Measurements from ENCODE around the gene VWA5B1. TPM values are rescaled to one million over a fixed set of nuclear protein-coding genes. Genes with fewer than 3 reads are reported as not detected.
A peak's percentile ranks its signal among the peaks of the same experiment; 100 is the strongest.

Gene VWA5B1
- total RNA-seq, 1 donor from 2014 or later: not detected

DNA sequence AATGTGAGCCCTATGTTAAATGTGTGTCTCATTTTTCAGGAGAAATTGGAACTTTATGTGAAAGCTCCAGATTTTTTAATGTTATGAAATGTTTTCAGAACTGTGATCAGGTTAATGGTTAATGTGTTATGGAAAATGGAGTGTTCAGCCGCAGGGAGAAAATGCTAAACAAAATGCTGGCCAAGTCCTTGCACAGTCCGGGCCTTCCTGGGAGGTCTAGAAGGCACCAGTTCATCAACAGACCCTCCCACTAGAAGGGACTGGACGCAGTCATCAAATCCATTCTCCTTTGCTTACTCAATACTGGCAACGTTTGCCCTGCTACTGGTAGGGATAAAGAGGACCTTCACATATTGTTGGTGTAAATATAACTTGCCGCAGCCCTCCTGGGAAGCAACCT lies 43.4 kb downstream of the VWA5B1 start:
- no peak for ATAC-seq (ENCODE audit: low read depth)
- H3K36me3 Mint-ChIP-seq (ENCODE audit: low read depth): no peaks in the 10 kb centered on the region
- CTCF ChIA-PET: no interaction called here
- H3K4me3 Mint-ChIP-seq: no peak overlapping the region
- TF ChIP-seq, protein P1, sequence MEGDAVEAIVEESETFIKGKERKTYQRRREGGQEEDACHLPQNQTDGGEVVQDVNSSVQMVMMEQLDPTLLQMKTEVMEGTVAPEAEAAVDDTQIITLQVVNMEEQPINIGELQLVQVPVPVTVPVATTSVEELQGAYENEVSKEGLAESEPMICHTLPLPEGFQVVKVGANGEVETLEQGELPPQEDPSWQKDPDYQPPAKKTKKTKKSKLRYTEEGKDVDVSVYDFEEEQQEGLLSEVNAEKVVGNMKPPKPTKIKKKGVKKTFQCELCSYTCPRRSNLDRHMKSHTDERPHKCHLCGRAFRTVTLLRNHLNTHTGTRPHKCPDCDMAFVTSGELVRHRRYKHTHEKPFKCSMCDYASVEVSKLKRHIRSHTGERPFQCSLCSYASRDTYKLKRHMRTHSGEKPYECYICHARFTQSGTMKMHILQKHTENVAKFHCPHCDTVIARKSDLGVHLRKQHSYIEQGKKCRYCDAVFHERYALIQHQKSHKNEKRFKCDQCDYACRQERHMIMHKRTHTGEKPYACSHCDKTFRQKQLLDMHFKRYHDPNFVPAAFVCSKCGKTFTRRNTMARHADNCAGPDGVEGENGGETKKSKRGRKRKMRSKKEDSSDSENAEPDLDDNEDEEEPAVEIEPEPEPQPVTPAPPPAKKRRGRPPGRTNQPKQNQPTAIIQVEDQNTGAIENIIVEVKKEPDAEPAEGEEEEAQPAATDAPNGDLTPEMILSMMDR (IDR thresholded peaks at IDR 0.05): no peak
- POLR2A ChIA-PET: no interaction called here
- no peaks in the 10 kb centered on the region for H3K4me1 Mint-ChIP-seq
- H3K27me3 Mint-ChIP-seq: peaks cover 8% of the 10 kb centered on the region
- intact Hi-C loops (cut with micrococcal nuclease): no loop called here
- DNase-seq: no peak
- no peak overlapping the region for H3K27ac Mint-ChIP-seq
- H3K9me3 Mint-ChIP-seq: no peaks in the 10 kb centered on the region

DNA sequence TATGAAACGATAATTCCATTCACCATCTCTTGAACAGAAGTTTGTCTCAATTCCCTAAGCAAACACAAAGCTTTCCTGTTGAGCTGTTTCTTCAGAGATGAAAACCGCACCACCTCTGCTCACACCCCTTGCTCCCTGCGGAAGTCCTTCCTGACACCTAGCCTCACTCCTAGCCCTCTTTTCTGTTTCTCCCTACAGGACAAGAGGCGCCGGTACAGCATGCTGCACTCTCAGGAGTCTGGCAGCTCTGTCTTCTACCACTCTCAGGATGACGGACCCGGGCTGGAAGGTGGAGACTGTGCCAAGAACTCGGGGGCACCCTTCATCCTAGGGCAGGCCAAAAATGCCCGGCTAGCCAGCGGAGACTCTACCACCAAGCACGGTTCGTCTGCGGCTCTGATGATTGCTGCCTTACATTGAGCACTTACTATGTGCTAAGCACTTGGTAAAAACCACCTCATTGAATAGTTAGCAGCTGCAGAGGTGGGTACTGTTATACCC lies 45.5 kb downstream of the VWA5B1 start:
- POLR2A ChIA-PET: no interaction called here
- no peak overlapping the region for H3K4me3 Mint-ChIP-seq
- CTCF ChIA-PET: no interaction called here
- peaks cover 6% of the 10 kb centered on the region for H3K27me3 Mint-ChIP-seq
- no peaks in the 10 kb centered on the region for H3K36me3 Mint-ChIP-seq (ENCODE audit: low read depth)
- H3K4me1 Mint-ChIP-seq: no peaks in the 10 kb centered on the region
- ATAC-seq (ENCODE audit: low read depth) (no peak), DNase-seq (no peak)
- TF ChIP-seq, protein P1 (IDR thresholded peaks at IDR 0.05): no peak
- intact Hi-C loops (cut with micrococcal nuclease): no loop called here
- no peaks in the 10 kb centered on the region for H3K9me3 Mint-ChIP-seq
- no peak overlapping the region for H3K27ac Mint-ChIP-seq

- no peaks in the 10 kb centered on the region for H3K9me3 Mint-ChIP-seq
- peaks cover under 1% of the 10 kb centered on the region for H3K4me1 Mint-ChIP-seq
- intact Hi-C loops (cut with micrococcal nuclease): no loop called here
- TF ChIP-seq, protein P1 (IDR thresholded peaks at IDR 0.05): no peak
- peaks cover 8% of the 10 kb centered on the region for H3K27me3 Mint-ChIP-seq
- H3K36me3 Mint-ChIP-seq (ENCODE audit: low read depth): no peaks in the 10 kb centered on the region
- no peak overlapping the region for H3K4me3 Mint-ChIP-seq
- POLR2A ChIA-PET: no interaction called here
- H3K27ac Mint-ChIP-seq: no peak overlapping the region
- CTCF ChIA-PET: no interaction called here
- no peak for ATAC-seq (ENCODE audit: low read depth)
- no peak for DNase-seq
These were observed 46.9 kb downstream of the VWA5B1 start for GRCh38 chr1:20337581-20337980.

DNA sequence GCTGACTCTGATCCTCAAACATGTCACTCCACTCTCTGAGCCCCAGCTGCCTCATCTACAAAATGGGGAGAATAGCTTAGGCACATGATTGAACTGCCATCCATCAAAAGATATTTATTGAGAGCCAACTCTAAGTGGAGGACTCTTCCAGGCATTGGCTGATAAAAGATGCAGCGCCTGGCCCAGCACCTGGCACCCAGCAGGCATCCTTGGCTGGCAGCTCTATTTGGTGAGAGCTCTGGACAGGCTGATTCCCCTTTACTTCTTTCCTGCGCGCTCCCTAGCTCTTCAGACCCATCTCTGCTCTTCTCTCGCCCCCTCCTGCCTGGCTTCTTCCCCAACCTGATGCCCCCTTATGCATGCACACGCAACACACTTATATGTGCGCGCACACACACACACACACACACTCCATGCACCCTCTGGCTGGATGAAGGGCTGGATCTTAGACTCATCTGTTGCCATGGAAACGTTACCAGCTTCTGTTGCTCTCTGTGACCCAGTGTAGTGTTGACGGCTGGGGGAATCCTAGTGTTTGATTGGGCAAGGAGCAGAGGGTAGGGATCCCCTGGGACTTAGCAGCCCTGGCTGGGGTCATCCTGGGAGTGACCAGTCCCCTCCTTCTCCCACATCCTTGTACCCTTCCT lies 49.3 kb downstream of the VWA5B1 start:
- Mint-ChIP-seq H3K27me3 (peaks cover 19% of the 10 kb centered on the region), H3K4me1 (peaks cover 11% of the 10 kb centered on the region), H3K9me3 (no peaks in the 10 kb centered on the region), H3K36me3 (ENCODE audit: low read depth) (no peaks in the 10 kb centered on the region), H3K4me3 (no peak overlapping the region), H3K27ac (no peak overlapping the region)
- ATAC-seq (ENCODE audit: low read depth): no peak
- ChIA-PET POLR2A (no interaction called here), CTCF (no interaction called here)
- DNase-seq: no peak
- intact Hi-C loops (cut with micrococcal nuclease): no loop called here
- TF ChIP-seq, protein P1 (IDR thresholded peaks at IDR 0.05): no peak

DNA sequence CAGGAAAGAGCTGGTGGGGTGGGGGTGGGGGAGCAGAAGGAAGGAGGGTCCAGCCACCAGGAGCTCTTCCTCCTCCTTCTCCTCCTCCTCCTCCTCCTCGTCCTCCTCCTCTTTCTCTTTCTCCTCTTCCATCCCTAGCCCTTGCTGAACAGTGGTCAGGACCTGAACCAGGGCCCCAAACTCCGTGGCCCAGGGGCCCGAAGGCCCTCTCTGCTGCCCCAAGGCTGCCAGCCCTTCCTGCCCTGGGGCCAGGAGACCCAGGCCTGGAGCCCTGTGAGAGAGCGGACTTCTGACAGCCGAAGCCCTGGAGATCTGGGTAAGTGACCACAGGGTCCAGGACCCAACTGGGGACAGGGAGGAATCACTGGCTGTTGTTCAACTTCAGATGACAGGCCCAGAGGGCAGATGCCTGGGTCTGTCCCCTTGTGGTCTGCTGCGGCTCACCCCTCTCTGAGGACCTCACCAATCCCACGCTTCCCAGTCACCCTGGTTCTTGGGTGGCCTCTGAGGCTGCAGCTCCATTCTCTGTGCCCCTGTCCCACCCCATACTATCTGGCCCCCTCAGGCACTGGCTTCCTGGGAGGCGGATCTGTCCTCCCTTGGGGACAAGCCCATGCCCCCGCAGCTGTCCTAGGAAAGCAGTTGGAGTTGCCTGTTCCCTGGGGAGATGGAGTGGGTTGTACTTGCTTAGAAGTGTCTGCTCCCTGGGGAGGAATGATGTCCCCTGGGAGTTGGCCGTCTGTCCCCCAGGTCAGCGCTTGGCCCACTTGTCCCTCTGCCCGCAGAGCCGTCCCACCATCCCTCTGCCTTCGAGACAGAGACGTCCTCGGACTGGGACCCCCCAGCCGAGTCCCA lies 51.8 kb downstream of the VWA5B1 start:
- Mint-ChIP-seq H3K36me3 (ENCODE audit: low read depth) (no peaks in the 10 kb centered on the region), H3K9me3 (peaks cover 6% of the 10 kb centered on the region), H3K4me3 (peak overlapping the region; percentile 24), H3K27me3 (peaks cover 22% of the 10 kb centered on the region), H3K4me1 (peaks cover 11% of the 10 kb centered on the region), H3K27ac (no peak overlapping the region)
- ChIA-PET POLR2A (interaction anchor here (1.0 kb wide), 1 partner anchor 20 kb away, joined by 3 read pairs; no protein-coding TSS in a partner anchor), CTCF (no interaction called here)
- ATAC-seq (ENCODE audit: low read depth): no peak
- DNase-seq: no peak
- intact Hi-C loops (cut with micrococcal nuclease): no loop called here
- TF ChIP-seq, protein P1 (IDR thresholded peaks at IDR 0.05): no peak

Data from activated B cell treated with CpG ODN at 0.5 μM for 24 hours (primary cell).